ENCODE data around the gene CD109.
"Not testable (repeated sequence)": the region's sequence is repeated elsewhere in the genome, so short reads cannot be mapped to it uniquely, and the experiment has no call there.

CD109 gene

GRCh38 chr6:73768558-73768957 lies 72.6 kb downstream of the CD109 start:
- no peak for DNase-seq
- in situ Hi-C loops (cut with MboI; ENCODE audit: low pct_unique_long_range_greater_than_20kb, low sequenced_read_pairs): no loop called here

- in situ Hi-C loops (cut with MboI; ENCODE audit: low pct_unique_long_range_greater_than_20kb, low sequenced_read_pairs): no loop called here
- no peak for DNase-seq
Measured at GRCh38 chr6:73769976-73770375, 74.0 kb downstream of the CD109 start.

- no peak for DNase-seq
- in situ Hi-C loops (cut with MboI; ENCODE audit: low pct_unique_long_range_greater_than_20kb, low sequenced_read_pairs): no loop called here
Measured at GRCh38 chr6:73774311-73774774, 78.3 kb downstream of the CD109 start.

GRCh38 chr6:73779943-73780342 lies 83.9 kb downstream of the CD109 start:
- in situ Hi-C loops (cut with MboI; ENCODE audit: low pct_unique_long_range_greater_than_20kb, low sequenced_read_pairs): no loop called here

GRCh38 chr6:73782911-73783310 lies 86.9 kb downstream of the CD109 start:
- DNase-seq: no peak
- in situ Hi-C loops (cut with MboI; ENCODE audit: low pct_unique_long_range_greater_than_20kb, low sequenced_read_pairs): no loop called here

More at GRCh38 chr6:73779943-73780342, 83.9 kb downstream of the CD109 start:
- no peak for DNase-seq

GRCh38 chr6:73784726-73785505 lies 88.9 kb downstream of the CD109 start:
- no peak for DNase-seq
- in situ Hi-C loops (cut with MboI; ENCODE audit: low pct_unique_long_range_greater_than_20kb, low sequenced_read_pairs): no loop called here

GRCh38 chr6:73790574-73790973 lies 94.6 kb downstream of the CD109 start:
- DNase-seq: no peak
- in situ Hi-C loops (cut with MboI; ENCODE audit: low pct_unique_long_range_greater_than_20kb, low sequenced_read_pairs): no loop called here

GRCh38 chr6:73791336-73791735 lies 95.3 kb downstream of the CD109 start:
- in situ Hi-C loops (cut with MboI; ENCODE audit: low pct_unique_long_range_greater_than_20kb, low sequenced_read_pairs): no loop called here
- no peak for DNase-seq

- no peak for DNase-seq
- in situ Hi-C loops (cut with MboI; ENCODE audit: low pct_unique_long_range_greater_than_20kb, low sequenced_read_pairs): no loop called here
Measured at GRCh38 chr6:73792738-73793137, 96.7 kb downstream of the CD109 start.

- in situ Hi-C loops (cut with MboI; ENCODE audit: low pct_unique_long_range_greater_than_20kb, low sequenced_read_pairs): no loop called here
- DNase-seq: no peak
Measured at GRCh38 chr6:73796881-73797280, 100.9 kb downstream of the CD109 start.

GRCh38 chr6:73797861-73798260 lies 101.9 kb downstream of the CD109 start:
- DNase-seq: no peak
- in situ Hi-C loops (cut with MboI; ENCODE audit: low pct_unique_long_range_greater_than_20kb, low sequenced_read_pairs): no loop called here

GRCh38 chr6:73798592-73798991 lies 102.6 kb downstream of the CD109 start:
- DNase-seq: peak; percentile 2
- in situ Hi-C loops (cut with MboI; ENCODE audit: low pct_unique_long_range_greater_than_20kb, low sequenced_read_pairs): no loop called here

- in situ Hi-C loops (cut with MboI; ENCODE audit: low pct_unique_long_range_greater_than_20kb, low sequenced_read_pairs): no loop called here
- DNase-seq: no peak
Measured at GRCh38 chr6:73800997-73801396, 105.0 kb downstream of the CD109 start.

GRCh38 chr6:73801652-73802268 lies 105.8 kb downstream of the CD109 start:
- DNase-seq: no peak
- in situ Hi-C loops (cut with MboI; ENCODE audit: low pct_unique_long_range_greater_than_20kb, low sequenced_read_pairs): no loop called here

- in situ Hi-C loops (cut with MboI; ENCODE audit: low pct_unique_long_range_greater_than_20kb, low sequenced_read_pairs): no loop called here
- no peak for DNase-seq
Measured at GRCh38 chr6:73802366-73802765, 106.4 kb downstream of the CD109 start.

- in situ Hi-C loops (cut with MboI; ENCODE audit: low pct_unique_long_range_greater_than_20kb, low sequenced_read_pairs): no loop called here
- peak; percentile 11 for DNase-seq
Measured at GRCh38 chr6:73803562-73804241, 107.7 kb downstream of the CD109 start.

- in situ Hi-C loops (cut with MboI; ENCODE audit: low pct_unique_long_range_greater_than_20kb, low sequenced_read_pairs); DNase-seq: not testable (repeated sequence)
Measured at GRCh38 chr6:73805221-73805620, 109.2 kb downstream of the CD109 start.

- in situ Hi-C loops (cut with MboI; ENCODE audit: low pct_unique_long_range_greater_than_20kb, low sequenced_read_pairs); DNase-seq: not testable (repeated sequence)
Measured at GRCh38 chr6:73805982-73806381, 110.0 kb downstream of the CD109 start.

- in situ Hi-C loops (cut with MboI; ENCODE audit: low pct_unique_long_range_greater_than_20kb, low sequenced_read_pairs): no loop called here
- no peak for DNase-seq
Measured at GRCh38 chr6:73811706-73812105, 115.7 kb downstream of the CD109 start.

- no peak for DNase-seq
- in situ Hi-C loops (cut with MboI; ENCODE audit: low pct_unique_long_range_greater_than_20kb, low sequenced_read_pairs): no loop called here
Measured at GRCh38 chr6:73817253-73817652, 121.2 kb downstream of the CD109 start.
